Activated CD4-positive, alpha-beta memory T cell treated with anti-CD3 and anti-CD28 coated beads, Interleukin-2, amount 10 ng/mL, durations not matched to agents 7 days and 5 days (primary cell): ENCODE data around the gene POLR2C. TPM values are rescaled to one million over a fixed set of nuclear protein-coding genes. Genes with fewer than 3 reads are reported as not detected.

Experiments
- total RNA-seq, 2 experiments: library from RNA; stranded (reverse); gene quantifications; one replicate each; pipeline ENCODE4 v1.2.3, GENCODE V29; 2021

The POLR2C gene
- total RNA-seq, 2 experiments from 2014 or later = 47.8 to 48.8 TPM

Other genes starting within 250 kb of the POLR2C start
- 10 to 100 TPM; 32.8 to 32.9 TPM for gene ARL2BP, start 217.4 kb upstream of the POLR2C start, total RNA-seq
- gene PLLP, start 178.0 kb upstream of the POLR2C start, total RNA-seq = under 1 TPM in 1 of 2 experiments, not detected in 1; 0.18 TPM
- under 1 TPM in 1 of 2 experiments, not detected in 1; 0.10 TPM for gene CCL22, start 103.9 kb upstream of the POLR2C start, total RNA-seq
- gene CX3CL1, start 90.2 kb upstream of the POLR2C start, total RNA-seq = not detected
- gene CCL17, start 57.9 kb upstream of the POLR2C start, total RNA-seq = not detected
- gene CIAPIN1, start 15.3 kb upstream of the POLR2C start, total RNA-seq = 10 to 100 TPM; 35.8 to 36.1 TPM
- gene COQ9, start 15.2 kb upstream of the POLR2C start, total RNA-seq = 10 to 100 TPM; 28.5 to 29.0 TPM
- 1 to 10 TPM; 2.5 to 3.4 TPM for gene DOK4, start 23.8 kb downstream of the POLR2C start, total RNA-seq
- 1 to 10 TPM; 9.1 to 9.7 TPM for gene CCDC102A, start 73.9 kb downstream of the POLR2C start, total RNA-seq
- 10 to 100 TPM; 12.3 to 12.4 TPM for gene ADGRG5, start 80.0 kb downstream of the POLR2C start, total RNA-seq
- gene ADGRG1, start 166.0 kb downstream of the POLR2C start, total RNA-seq = 1 to 10 TPM; 7.4 to 8.3 TPM
- not detected for gene ADGRG3, start 205.6 kb downstream of the POLR2C start, total RNA-seq
- not detected for gene DRC7, start 232.1 kb downstream of the POLR2C start, total RNA-seq